Activated CD4-positive, alpha-beta memory T cell treated with anti-CD3 and anti-CD28 coated beads, Interleukin-2, amount 10 ng/mL, durations not matched to agents 7 days and 5 days (primary cell): Measurements from ENCODE around the gene GZF1. TPM values are rescaled to one million over a fixed set of nuclear protein-coding genes. Genes with fewer than 3 reads are reported as not detected.

ENCODE experiments used
- CTCF ChIA-PET: fragments of 350-600 bp; sonication (Branson Sonifier 250); formaldehyde crosslinking; loops from one replicate; lab custom pipeline; 2021; ENCODE audit warnings: antibody characterized with exemption, inconsistent platforms; lab: Charles Lee
- POLR2A ChIA-PET: fragments of 350-600 bp; sonication (Branson Sonifier 250); formaldehyde crosslinking; loops from one replicate; lab custom pipeline; 2021; ENCODE audit warnings: antibody characterized with exemption; lab: Charles Lee
- DNase-seq: peaks from one replicate; pipeline ENCODE4 v3.0.0-alpha.2; 2020
- H3K27ac Mint-ChIP-seq: one replicate; pipeline ENCODE4 v1.8.0; 2021; ENCODE audit warnings: mild to moderate bottlenecking, mixed read lengths
- H3K27me3 Mint-ChIP-seq: one replicate; pipeline ENCODE4 v1.8.0; 2021; ENCODE audit warnings: mixed read lengths
- H3K36me3 Mint-ChIP-seq: one replicate; pipeline ENCODE4 v1.8.0; 2021; ENCODE audit warnings: low read depth, mixed read lengths
- H3K4me1 Mint-ChIP-seq: one replicate; pipeline ENCODE4 v1.8.0; 2021; ENCODE audit warnings: mixed read lengths
- H3K4me3 Mint-ChIP-seq: one replicate; pipeline ENCODE4 v1.8.0; 2021; ENCODE audit warnings: mild to moderate bottlenecking, mixed read lengths
- H3K9me3 Mint-ChIP-seq: one replicate; pipeline ENCODE4 v1.8.0; 2021; ENCODE audit warnings: mixed read lengths
- total RNA-seq, 2 experiments: library from RNA; stranded (reverse); gene quantifications; one replicate each; pipeline ENCODE4 v1.2.3, GENCODE V29; 2021

Gene GZF1
- total RNA-seq = 10 to 100 TPM; 13.5 to 14.3 TPM

DNA sequence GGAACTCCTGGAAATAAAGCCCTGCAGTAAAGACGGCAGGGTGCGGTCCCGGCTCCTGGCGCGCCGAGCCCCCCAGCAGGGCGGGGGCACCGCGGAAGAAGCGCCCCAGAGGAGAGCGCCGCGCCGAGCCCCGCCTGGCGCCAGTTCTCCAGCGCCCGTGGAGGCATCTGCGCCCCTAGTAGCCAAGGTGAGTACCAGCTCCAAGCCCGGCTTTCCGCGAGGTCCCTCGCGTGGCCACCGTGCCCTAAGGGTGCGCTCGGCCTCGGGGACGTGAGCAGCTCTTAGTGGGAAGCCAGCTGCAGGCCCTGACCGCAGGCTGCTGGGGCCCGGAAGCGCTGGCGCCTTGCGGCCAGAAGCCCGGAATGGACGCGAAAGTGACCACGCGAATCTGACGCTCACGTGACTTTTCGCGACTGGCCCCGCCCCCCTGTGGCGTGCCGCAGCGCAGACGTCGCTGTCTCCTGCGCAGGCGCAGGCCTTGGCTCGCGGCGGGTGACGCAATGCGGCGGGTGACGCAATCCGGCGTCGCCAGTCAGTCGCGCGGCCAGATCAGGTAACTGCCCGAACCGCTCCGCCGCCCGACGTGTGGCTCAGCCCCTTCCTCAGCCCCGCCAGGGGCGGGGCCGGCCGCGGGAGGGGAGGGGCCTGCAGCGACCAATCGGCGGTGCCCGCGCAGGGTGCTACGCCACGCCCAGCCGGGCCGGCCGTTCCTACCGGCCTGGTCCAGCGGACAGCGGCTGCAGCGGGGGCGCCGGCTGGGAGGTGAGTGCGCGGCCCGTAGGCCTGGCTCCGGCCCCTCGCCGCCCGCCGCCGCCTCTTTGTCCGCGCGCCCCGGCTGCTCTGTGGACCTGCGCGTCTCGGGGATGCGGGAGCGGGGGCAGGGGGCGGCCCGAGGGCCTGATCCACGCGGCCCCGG is at the start of gene GZF1:
Gene GZF1 (plus strand): TSS at position 707 of the 916 bp plus-strand sequence. CDS start 2,202 bp downstream, outside the sequence.
- peak; percentile 99 for DNase-seq
- peak within 1 kb of the TSS; percentile 89 for H3K27ac Mint-ChIP-seq
- peaks cover 65% of the 10 kb centered on the region for H3K4me1 Mint-ChIP-seq
- peaks cover 37% of the 10 kb centered on the region for H3K36me3 Mint-ChIP-seq
- no peaks in the 10 kb centered on the region for H3K27me3 Mint-ChIP-seq
- H3K9me3 Mint-ChIP-seq = no peaks in the 10 kb centered on the region
- POLR2A ChIA-PET = interaction anchor here (1.0 to 5.6 kb wide), 7 partner anchors 9 to 219 kb away, joined by 3 to 82 read pairs (median 5); partner anchors contain the start of genes NAPB and NXT1
- H3K4me3 Mint-ChIP-seq = peak within 1 kb of the TSS; percentile 95
- CTCF ChIA-PET = interaction anchor here (1.0 to 4.7 kb wide), 2 partner anchors 12 to 60 kb away, joined by 5 to 54 read pairs; partner anchors contain the start of genes NAPB and NXT1

DNA sequence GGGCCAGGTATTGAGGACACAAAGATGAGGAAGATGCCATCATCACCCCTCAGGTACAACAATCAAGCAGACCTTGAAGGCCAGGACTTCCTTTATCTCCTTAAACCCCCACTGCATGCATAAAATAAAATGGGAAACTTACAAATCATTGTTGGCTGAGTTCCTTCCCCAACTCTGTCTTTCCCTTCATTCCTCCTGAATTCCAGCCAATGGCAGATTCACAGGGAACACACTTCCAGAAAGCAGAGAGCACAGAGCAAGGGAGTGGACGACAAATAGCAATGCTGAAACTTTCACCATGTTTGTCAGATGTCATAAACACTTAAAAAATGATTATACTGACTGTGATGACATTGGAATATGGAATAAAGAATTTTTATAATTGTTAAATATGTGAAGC is 48.7 kb upstream of the GZF1 start:
- Mint-ChIP-seq H3K27me3 (no peaks in the 10 kb centered on the region), H3K36me3 (no peaks in the 10 kb centered on the region), H3K4me3 (no peak overlapping the region), H3K27ac (no peak overlapping the region), H3K4me1 (no peaks in the 10 kb centered on the region), H3K9me3 (no peaks in the 10 kb centered on the region)
- POLR2A ChIA-PET = no interaction called here
- DNase-seq = no peak
- CTCF ChIA-PET = no interaction called here

DNA sequence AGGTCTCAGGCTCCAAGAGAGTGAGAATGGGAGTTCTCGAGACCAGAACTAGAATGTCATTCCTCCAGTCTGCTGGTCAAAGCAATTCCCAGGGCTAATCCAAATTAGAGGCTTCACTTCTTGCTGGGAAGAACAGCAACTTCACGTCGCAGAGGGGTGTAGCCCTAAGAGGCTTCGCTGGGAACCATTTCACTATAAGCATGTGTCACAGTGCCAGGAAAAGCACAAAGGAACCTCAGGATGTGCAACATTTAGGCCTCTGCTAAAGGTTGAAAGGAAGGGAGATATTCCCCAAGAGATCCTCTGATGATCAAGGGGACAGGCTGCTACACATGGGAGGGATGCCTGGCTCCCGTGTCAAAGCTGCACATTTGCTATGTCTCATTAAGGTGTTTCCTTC is 47.3 kb upstream of the GZF1 start:
- POLR2A ChIA-PET = no interaction called here

DNA sequence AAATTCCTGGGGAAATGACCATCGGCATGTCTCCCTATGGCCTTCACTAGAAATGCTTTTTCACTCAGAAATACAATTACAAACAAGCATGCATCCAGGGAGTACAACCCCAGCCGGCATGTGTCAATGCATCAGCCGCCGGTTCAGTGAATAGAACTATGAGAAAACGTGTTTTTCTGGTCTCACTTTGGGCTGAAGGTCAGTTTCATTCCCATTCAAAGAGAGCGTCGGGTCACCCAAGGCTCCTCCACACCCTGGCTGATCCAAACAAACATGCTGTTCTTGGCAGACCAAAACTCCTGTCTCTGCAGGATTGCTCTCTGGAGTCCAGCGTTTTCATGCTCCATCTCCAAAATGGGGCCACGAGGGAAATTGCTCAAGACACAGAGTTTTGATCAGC is 46.9 kb upstream of the GZF1 start:
- Mint-ChIP-seq H3K27ac (no peak overlapping the region), H3K4me1 (no peaks in the 10 kb centered on the region), H3K9me3 (no peaks in the 10 kb centered on the region), H3K4me3 (no peak overlapping the region), H3K27me3 (no peaks in the 10 kb centered on the region), H3K36me3 (no peaks in the 10 kb centered on the region)
- POLR2A ChIA-PET = no interaction called here
- CTCF ChIA-PET = no interaction called here
- DNase-seq = no peak

More for the DNA sequence above, 47.3 kb upstream of the GZF1 start:
- H3K9me3 Mint-ChIP-seq = no peaks in the 10 kb centered on the region
- H3K36me3 Mint-ChIP-seq = no peaks in the 10 kb centered on the region
- CTCF ChIA-PET = no interaction called here
- H3K4me1 Mint-ChIP-seq = no peaks in the 10 kb centered on the region
- no peak for DNase-seq
- H3K27ac Mint-ChIP-seq = no peak overlapping the region
- H3K4me3 Mint-ChIP-seq = no peak overlapping the region
- H3K27me3 Mint-ChIP-seq = no peaks in the 10 kb centered on the region

DNA sequence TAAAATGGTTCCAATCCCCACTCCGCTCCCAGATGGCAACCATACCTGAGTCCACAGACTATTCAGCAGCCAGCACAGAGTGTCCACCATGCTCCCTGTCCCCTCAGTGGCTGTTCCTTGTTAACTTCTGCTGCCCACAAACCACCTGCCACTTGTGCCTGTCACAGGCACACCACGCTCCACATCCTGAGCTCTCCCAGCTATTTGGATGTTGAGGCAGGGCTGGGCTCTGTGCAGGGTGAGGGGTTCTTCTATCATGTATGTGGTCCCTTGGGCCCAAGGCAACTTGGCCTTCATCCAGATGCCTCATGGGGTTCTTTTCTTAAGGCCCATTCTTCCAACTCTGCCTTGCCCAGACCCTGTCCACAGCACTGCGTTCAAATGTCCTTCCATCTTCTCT is 45.4 kb upstream of the GZF1 start:
- H3K9me3 Mint-ChIP-seq = no peaks in the 10 kb centered on the region
- no peaks in the 10 kb centered on the region for H3K4me1 Mint-ChIP-seq
- H3K27ac Mint-ChIP-seq = no peak overlapping the region
- DNase-seq = no peak
- H3K36me3 Mint-ChIP-seq = no peaks in the 10 kb centered on the region
- no peak overlapping the region for H3K4me3 Mint-ChIP-seq
- no peaks in the 10 kb centered on the region for H3K27me3 Mint-ChIP-seq
- ChIA-PET POLR2A (no interaction called here), CTCF (no interaction called here)

DNA sequence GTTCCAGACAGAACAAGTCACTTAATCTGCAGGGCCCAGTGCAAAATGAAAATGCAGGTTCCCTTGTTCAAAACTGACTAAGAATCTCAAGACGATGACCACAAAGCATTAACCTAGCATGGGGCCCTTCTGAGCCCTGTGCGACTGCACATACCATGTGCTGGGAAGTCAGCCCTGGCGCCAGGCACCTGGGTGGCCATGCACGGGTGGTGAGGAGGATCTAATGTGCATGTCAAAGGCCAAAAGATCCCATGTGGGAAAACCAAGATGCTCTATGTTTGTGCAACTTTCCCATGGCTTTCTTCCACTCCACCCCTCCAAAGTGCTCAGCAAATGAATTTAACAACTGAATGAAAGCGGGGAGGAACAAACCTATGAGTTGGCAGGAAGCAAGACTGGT is 44.9 kb upstream of the GZF1 start:
- Mint-ChIP-seq H3K27me3 (no peaks in the 10 kb centered on the region), H3K36me3 (no peaks in the 10 kb centered on the region), H3K4me1 (no peaks in the 10 kb centered on the region), H3K27ac (no peak overlapping the region), H3K9me3 (no peaks in the 10 kb centered on the region), H3K4me3 (no peak overlapping the region)
- CTCF ChIA-PET = no interaction called here
- no peak for DNase-seq
- POLR2A ChIA-PET = no interaction called here

DNA sequence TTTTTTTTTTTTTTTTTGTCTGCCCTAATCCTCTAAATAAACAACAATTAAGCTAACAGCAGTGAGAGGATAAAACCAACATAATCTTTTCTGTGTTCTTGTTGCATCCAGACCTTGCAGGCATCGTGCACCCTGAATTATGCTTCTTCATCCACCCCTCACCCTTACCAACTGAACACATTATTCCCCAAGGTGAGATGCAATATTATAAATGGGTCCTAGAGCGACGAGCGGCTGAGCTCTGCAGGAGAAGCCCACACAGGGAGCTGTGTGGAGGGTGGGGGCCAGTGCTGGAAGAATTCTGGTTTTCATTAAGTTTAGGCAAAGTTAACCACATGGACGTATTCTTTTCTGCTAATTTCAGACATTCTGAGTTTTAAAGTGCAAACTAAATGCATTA is 43.6 kb upstream of the GZF1 start:
- Mint-ChIP-seq H3K36me3 (no peaks in the 10 kb centered on the region), H3K4me1 (no peaks in the 10 kb centered on the region), H3K9me3 (no peaks in the 10 kb centered on the region), H3K27ac (no peak overlapping the region), H3K4me3 (no peak overlapping the region), H3K27me3 (no peaks in the 10 kb centered on the region)
- POLR2A ChIA-PET = no interaction called here
- no peak for DNase-seq
- CTCF ChIA-PET = no interaction called here

DNA sequence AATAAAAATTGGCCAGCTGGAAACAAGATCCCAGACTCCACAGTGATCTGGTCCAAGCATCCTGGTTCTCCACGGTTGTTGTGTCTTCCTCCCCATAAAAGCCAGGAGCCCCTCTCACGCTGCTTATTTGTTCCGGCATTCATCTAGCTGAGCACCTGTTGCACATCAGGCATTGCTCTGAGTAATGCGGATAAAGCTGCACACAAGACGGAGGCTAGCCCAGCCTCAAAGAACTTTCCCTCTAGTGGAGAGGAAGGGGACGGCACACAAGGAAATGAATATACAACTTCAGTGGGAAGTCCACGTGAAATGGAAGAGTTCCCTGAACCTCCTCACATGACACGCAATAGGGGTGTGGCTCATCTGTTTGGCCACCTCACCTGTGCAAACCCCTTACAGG is 41.7 kb upstream of the GZF1 start:
- Mint-ChIP-seq H3K9me3 (no peaks in the 10 kb centered on the region), H3K36me3 (no peaks in the 10 kb centered on the region), H3K4me1 (no peaks in the 10 kb centered on the region), H3K4me3 (no peak overlapping the region), H3K27ac (no peak overlapping the region), H3K27me3 (no peaks in the 10 kb centered on the region)
- ChIA-PET POLR2A (no interaction called here), CTCF (interaction anchor here (1.5 kb wide), 1 partner anchor 628 kb away, joined by 3 read pairs; no protein-coding TSS in a partner anchor)
- no peak for DNase-seq

DNA sequence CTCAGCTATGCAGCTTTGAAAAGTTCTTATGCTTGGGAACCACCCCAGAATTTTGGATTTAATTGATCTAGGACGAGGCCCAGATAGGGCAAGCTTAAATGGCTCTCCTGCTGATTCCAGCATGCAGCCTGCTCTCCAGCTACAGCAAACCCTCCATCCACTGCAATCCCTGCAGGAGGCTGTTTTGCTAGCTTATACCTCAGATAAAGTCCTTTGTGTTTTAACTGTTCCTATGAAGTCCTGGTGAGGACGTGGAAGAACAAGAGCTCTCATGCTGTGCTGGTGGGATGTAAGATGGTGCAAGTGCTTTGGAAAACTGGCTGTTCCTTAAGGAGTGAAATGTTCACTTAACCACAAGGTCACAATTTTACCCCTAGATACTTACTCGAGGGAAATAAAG is 36.9 kb upstream of the GZF1 start:
- Mint-ChIP-seq H3K27me3 (no peaks in the 10 kb centered on the region), H3K4me3 (no peak overlapping the region), H3K4me1 (no peaks in the 10 kb centered on the region), H3K9me3 (no peaks in the 10 kb centered on the region), H3K27ac (no peak overlapping the region), H3K36me3 (no peaks in the 10 kb centered on the region)
- no peak for DNase-seq
- ChIA-PET CTCF (no interaction called here), POLR2A (no interaction called here)

DNA sequence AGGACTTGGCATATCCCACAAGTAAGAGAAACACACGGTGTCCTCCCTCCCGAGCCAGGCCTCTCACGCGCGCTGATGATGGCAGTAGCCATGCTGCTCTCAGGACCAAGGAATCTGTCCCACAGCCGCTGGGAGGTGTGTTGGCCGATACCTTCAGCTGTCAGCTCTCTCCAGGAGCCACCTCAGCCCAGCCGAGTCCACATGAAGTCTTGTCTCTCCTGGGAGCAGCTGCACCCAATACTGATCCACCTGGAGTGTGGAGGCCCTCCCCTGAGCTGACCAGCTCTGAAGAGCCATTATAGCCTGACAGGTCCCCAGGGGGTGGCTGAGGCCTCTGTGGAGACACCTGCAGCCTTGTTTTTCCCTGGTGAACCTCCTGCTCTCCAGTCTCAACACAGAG is 35.2 kb upstream of the GZF1 start:
- H3K4me3 Mint-ChIP-seq = no peak overlapping the region
- no peaks in the 10 kb centered on the region for H3K36me3 Mint-ChIP-seq
- no peaks in the 10 kb centered on the region for H3K9me3 Mint-ChIP-seq
- no peak overlapping the region for H3K27ac Mint-ChIP-seq
- ChIA-PET POLR2A (no interaction called here), CTCF (no interaction called here)
- no peaks in the 10 kb centered on the region for H3K4me1 Mint-ChIP-seq
- no peaks in the 10 kb centered on the region for H3K27me3 Mint-ChIP-seq
- no peak for DNase-seq

DNA sequence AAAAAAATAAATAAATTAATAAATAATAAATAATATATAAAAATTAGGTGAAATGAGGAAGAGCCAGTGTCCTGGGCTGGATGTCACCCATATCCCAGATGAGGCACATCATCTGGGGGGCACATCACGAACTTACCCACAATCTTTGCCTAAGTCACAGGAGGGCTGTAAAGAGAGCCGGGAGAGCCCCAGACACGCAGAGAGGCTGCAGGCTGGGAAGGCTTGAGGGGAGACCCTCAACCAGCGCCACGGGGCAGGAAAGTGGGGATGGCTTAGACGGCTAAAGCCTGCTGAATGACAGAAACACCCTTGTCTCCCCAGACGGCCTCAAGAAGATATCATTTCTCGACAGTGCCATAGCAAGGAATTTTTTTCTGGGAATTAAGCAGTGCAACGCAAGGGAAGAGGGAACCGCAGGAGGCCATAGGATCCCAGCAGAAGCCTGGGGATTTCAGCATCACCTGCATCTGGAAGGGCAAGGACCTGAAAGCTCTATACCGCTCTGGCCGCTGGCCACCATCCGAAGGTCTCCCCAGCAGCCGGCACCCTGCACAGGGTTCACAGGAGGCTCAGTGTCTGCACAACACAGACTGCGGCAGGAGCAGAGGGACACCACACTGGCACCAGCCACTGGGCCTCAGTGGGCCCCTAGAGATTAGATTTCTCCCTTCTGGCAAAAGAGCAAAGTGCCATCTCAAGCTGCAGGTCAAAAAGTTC is 34.2 kb upstream of the GZF1 start:
- no peak overlapping the region for H3K4me3 Mint-ChIP-seq
- no peaks in the 10 kb centered on the region for H3K9me3 Mint-ChIP-seq
- no peaks in the 10 kb centered on the region for H3K4me1 Mint-ChIP-seq
- H3K27me3 Mint-ChIP-seq = no peaks in the 10 kb centered on the region
- ChIA-PET POLR2A (no interaction called here), CTCF (no interaction called here)
- H3K36me3 Mint-ChIP-seq = no peaks in the 10 kb centered on the region
- no peak for DNase-seq
- no peak overlapping the region for H3K27ac Mint-ChIP-seq

DNA sequence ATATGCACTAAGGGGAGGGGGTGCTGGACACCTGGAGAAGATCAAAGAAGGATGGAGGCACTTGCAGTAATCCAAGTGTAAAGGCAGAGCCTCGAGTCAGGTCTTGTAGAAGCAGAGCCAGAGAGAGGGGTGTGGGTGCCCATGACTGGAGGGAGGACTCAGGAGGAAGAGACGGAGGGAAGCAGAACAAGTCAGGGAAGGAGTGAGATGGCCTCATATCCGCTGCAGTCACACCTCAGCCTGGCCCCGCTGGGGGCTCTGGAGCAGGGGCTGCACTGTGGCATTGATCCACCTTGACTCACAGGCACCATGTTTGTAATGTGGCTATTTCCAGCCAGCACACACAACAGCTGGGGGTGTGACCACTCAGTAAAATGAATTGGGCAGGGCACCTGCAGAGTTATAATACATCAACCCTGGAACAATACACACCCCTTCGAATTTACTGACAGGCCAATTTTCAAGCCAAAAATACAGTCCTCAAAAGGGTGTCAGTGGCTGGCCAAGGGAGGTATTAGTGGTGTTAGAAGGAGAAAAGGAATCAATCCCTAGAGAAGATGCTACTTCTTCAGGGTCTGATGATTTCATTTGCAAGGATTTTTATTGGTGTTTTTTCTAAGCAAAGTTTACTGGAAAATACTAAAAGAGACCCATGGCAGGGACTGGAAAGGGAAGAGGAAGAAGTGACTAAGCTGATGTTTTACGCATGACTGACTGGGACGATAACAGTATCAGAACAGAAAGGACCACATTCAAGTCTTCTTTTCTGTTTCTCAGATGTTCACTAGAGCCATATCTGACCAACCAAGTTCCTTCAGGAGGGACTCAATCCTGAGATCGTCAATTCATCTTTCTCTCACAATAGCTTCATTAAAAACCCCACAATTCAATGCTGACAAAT is 30.3 kb upstream of the GZF1 start:
- no peak for DNase-seq
- Mint-ChIP-seq H3K27me3 (no peaks in the 10 kb centered on the region), H3K4me3 (no peak overlapping the region), H3K36me3 (no peaks in the 10 kb centered on the region), H3K4me1 (peaks cover 11% of the 10 kb centered on the region), H3K9me3 (no peaks in the 10 kb centered on the region), H3K27ac (no peak overlapping the region)
- CTCF ChIA-PET = interaction anchor here (1.1 kb wide), 1 partner anchor 18 kb away, joined by 3 read pairs; no protein-coding TSS in a partner anchor
- POLR2A ChIA-PET = no interaction called here
